ENCODE results near the gene SLIT1. TPM values are rescaled to one million over a fixed set of nuclear protein-coding genes. Genes with fewer than 3 reads are reported as not detected.
A peak's percentile ranks its signal among the peaks of the same experiment; 100 is the strongest.

SLIT1 gene
- total and polyA plus RNA-seq, 3 donors from 2014 or later, result 1.9 to 4.6 (median 2.5) TPM

DNA sequence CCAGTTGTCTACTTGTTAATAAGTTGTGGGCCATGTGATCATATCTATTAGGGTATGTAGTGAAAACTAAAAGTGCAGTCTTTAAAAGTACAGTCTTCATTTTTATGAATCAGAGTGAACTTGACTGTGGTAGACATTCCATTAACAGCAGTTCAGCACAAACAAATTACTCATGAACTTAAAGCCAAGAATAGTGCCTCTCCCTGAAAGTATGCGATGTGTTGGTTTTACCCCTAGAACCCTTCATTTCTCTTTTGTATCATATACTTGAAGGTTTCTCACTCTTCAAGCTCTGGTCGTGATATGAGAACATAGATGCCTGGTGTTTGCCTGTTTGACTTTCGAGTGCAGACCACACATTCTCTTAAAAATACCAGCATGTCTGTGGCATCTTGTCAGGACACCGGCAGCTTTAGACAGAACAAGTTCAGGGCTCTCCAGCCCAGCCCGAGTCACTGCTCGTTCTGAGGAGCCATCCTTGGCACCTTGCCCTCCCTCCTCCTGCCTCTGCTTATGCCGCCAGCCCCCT, 194.4 kb downstream of the SLIT1 start:
- intact Hi-C loops (cut with DNase I; ENCODE audit: low total_unique reads), result no loop called here
- H3K36me3 ChIP-seq (ENCODE audit: low read depth, missing control alignments), result no peaks in the 10 kb centered on the region
- no peaks in the 10 kb centered on the region for H3K9me3 ChIP-seq
- 45 to 55% methylated on average over 7 of the region's 7 CpGs for WGBS, 2 donors
- no peak overlapping the region for H3K4me3 ChIP-seq
- TF ChIP-seq POLR2A (IDR thresholded peaks at IDR 0.05) (no peak), CTCF (IDR thresholded peaks at IDR 0.05) (no peak)
- H3K27ac ChIP-seq, result no peak overlapping the region
- peaks cover 4% of the 10 kb centered on the region for H3K4me1 ChIP-seq
- peak; percentile 21 for DNase-seq
- no peaks in the 10 kb centered on the region for H3K27me3 ChIP-seq

DNA sequence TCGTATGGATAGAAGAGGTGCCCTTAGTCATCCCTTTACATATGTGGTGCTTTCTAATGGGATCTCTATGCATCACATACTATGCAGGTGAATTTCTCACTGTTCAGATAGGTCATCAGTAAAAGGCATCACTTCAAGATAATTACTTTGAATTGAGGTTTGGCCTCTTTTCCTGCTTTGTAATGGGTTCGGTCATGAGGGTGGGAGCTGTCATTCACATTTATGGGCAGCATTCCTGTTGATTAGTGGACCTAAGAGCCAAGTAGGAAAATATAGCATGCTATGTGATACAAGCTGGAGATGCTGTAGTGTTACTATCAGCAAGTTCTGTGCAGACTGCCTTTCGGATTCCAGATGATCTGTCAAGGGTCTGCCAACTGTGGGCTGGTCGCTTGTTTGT, 197.3 kb downstream of the SLIT1 start:
- no peak for TF ChIP-seq CTCF (IDR thresholded peaks at IDR 0.05)
- TF ChIP-seq POLR2A (IDR thresholded peaks at IDR 0.05), result no peak
- WGBS, 2 donors, result 67 to 72% methylated on average over 4 of the region's 4 CpGs
- Histone ChIP-seq H3K4me3 (no peak overlapping the region), H3K27me3 (no peaks in the 10 kb centered on the region), H3K4me1 (peaks cover 4% of the 10 kb centered on the region), H3K9me3 (no peaks in the 10 kb centered on the region), H3K36me3 (ENCODE audit: low read depth, missing control alignments) (no peaks in the 10 kb centered on the region), H3K27ac (peak overlapping the region in 1 of 2 donors; percentile 3)
- intact Hi-C loops (cut with DNase I; ENCODE audit: low total_unique reads), result no loop called here
- no peak for DNase-seq

- DNase-seq, result no peak
- H3K27me3 ChIP-seq, result no peaks in the 10 kb centered on the region
- no peak for TF ChIP-seq POLR2A (IDR thresholded peaks at IDR 0.05)
- H3K36me3 ChIP-seq (ENCODE audit: low read depth, missing control alignments), result no peaks in the 10 kb centered on the region
- no peak overlapping the region for H3K27ac ChIP-seq
- WGBS, 2 donors, result 96 to 100% methylated on average over 3 of the region's 3 CpGs
- H3K4me1 ChIP-seq, result peaks cover 4% of the 10 kb centered on the region
- H3K9me3 ChIP-seq, result no peaks in the 10 kb centered on the region
- intact Hi-C loops (cut with DNase I; ENCODE audit: low total_unique reads), result no loop called here
- no peak overlapping the region for H3K4me3 ChIP-seq
These were observed 197.9 kb downstream of the SLIT1 start for GRCh38 chr10:96987842-96988175.

DNA sequence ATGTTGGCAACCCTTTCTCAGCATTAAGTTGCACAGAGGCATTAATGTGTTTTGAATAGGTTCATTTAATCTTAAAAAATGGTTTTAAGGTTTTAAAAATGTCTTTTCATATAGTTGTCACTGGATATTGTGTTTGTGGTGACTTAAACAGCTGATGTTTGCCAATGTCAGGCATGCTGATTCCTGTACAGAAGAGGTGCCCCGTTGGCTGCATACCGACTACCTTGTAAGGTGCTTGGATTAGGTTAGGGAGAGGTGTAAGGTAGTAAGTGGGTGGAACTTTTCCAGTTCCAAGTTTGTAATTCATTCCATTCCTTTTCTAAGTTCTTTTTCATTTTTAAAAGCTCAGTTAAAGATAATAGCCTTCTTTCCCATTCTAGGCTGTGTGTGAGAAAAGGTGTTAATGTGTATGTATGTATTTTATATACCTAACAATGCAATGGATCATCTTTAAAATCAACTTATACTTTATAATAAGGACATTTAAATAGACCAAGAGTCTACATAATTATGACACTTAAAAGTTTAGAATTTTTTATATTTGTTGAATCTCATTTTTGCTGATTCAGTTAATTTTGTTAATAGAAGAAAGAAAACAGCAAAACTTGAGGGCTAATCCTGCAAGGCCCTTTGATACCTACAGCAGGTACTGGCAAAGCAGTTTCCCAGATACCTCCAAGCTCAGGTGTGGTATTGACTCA, 198.5 kb downstream of the SLIT1 start:
- DNase-seq, result no peak
- 79 to 100% methylated on average over 2 of the region's 2 CpGs for WGBS, 2 donors
- TF ChIP-seq CTCF (IDR thresholded peaks at IDR 0.05) (no peak), POLR2A (IDR thresholded peaks at IDR 0.05) (no peak)
- peaks cover 4% of the 10 kb centered on the region for H3K4me1 ChIP-seq
- no peaks in the 10 kb centered on the region for H3K9me3 ChIP-seq
- H3K36me3 ChIP-seq (ENCODE audit: low read depth, missing control alignments), result no peaks in the 10 kb centered on the region
- H3K27me3 ChIP-seq, result no peaks in the 10 kb centered on the region
- intact Hi-C loops (cut with DNase I; ENCODE audit: low total_unique reads), result no loop called here
- no peak overlapping the region for H3K4me3 ChIP-seq
- H3K27ac ChIP-seq, result no peak overlapping the region

DNA sequence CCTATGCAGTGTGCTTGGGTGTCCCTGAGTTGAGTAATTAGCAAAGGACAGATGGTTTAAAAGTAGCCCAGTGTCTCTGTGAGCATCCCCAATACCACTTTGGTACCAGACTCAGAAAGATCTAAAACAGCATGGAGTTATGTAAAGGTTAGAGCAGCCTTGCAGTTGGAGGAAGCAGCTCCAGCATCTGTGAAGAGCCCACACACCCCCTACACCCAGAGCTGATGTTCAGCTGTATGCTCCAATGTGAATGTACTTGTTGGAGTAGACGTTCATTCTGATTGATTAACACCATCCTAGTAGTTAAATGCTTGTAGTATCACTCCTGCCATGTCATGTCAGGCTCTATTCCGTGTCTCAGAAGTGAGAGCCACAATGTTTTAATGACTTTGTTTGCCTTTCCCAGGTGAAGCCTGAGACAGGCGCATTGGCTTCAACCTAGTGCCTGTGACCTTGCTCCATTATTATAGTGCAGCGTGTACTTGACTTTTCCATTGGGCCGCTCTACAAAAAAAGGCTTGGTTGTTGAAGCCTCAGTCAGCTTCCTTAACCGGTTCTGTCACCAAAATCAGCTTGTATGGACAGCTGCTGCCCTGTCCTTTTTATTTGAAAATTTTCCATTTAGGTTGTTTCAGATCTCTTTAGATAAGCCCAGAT, 199.4 kb downstream of the SLIT1 start:
- Histone ChIP-seq H3K36me3 (ENCODE audit: low read depth, missing control alignments) (no peaks in the 10 kb centered on the region), H3K27me3 (no peaks in the 10 kb centered on the region), H3K4me1 (peaks cover 4% of the 10 kb centered on the region), H3K4me3 (no peak overlapping the region), H3K9me3 (no peaks in the 10 kb centered on the region), H3K27ac (no peak overlapping the region)
- TF ChIP-seq POLR2A (IDR thresholded peaks at IDR 0.05) (no peak), CTCF (IDR thresholded peaks at IDR 0.05) (no peak)
- 84 to 93% methylated on average over 6 of the region's 6 CpGs for WGBS, 2 donors
- intact Hi-C loops (cut with DNase I; ENCODE audit: low total_unique reads), result no loop called here
- no peak for DNase-seq

Measured in testis (tissue), 3 donors.